Left lung (tissue), 14 donors: ENCODE data around the gene GRIK2. TPM values are rescaled to one million over a fixed set of nuclear protein-coding genes. Genes with fewer than 3 reads are reported as not detected.
"Not testable (repeated sequence)": the region's sequence is repeated elsewhere in the genome, so short reads cannot be mapped to it uniquely, and the experiment has no call there.

Experiments
- ATAC-seq: fragments of 200-7000 bp; cut with Tn5 transposase; one replicate; pipeline ENCODE4 v1.9.1; 2020; ENCODE audit warnings: moderate library complexity
- DNase-seq, 4 donors: peaks; one replicate each; pipeline ENCODE4 v3.0.0-alpha.2; 2013 to 2020
- H3K27ac ChIP-seq, 2 donors: fragments of 200-600 bp; sonication (generic) in 1 of 2; one replicate each; pipeline versions ENCODE4 v1.5.0 to v1.8.0; 2020 to 2021
- H3K27me3 ChIP-seq, 2 donors: fragments of 200-600 bp; sonication (generic) in 1 of 2; one replicate each; pipeline versions ENCODE4 v1.5.0 to v1.8.0; 2020 to 2021
- H3K36me3 ChIP-seq, 2 donors: fragments of 200-600 bp; sonication (generic) in 1 of 2; one replicate each; pipeline versions ENCODE4 v1.5.0 to v1.8.0; 2020 to 2021
- H3K4me1 ChIP-seq, 2 donors: fragments of 200-600 bp; one replicate each; pipeline ENCODE4 v1.8.0; 2021
- H3K4me3 ChIP-seq, 2 donors: fragments of 200-600 bp; sonication (generic) in 1 of 2; one replicate each; pipeline versions ENCODE4 v1.5.0 to v1.8.0; 2020 to 2021; ENCODE audit warnings: mild to moderate bottlenecking in 1 of 2
- H3K9me3 ChIP-seq, 2 donors: fragments of 200-600 bp; sonication (generic) in 1 of 2; one replicate each; pipeline versions ENCODE4 v1.5.0 to v1.8.0; 2020 to 2021
- intact Hi-C, 2 donors: fragments of 100-400 bp; cut with DNase I; formaldehyde crosslinking; loops; one replicate each; pipeline versions ENCODE4 v1.11.2 to v1.14.2; 2022
- long read RNA-seq, 12 donors: library from polyadenylated mRNA in 2 of 12; unstranded in 2 of 12; transcript quantifications; one replicate each; pipeline ENCODE4 v2.0.0 and lab custom pipeline, GENCODE V29; 2019 to 2026
- polyA plus RNA-seq, 6 donors: library from polyadenylated mRNA; unstranded; fragments of 120-200 nt; gene quantifications; one replicate each; pipeline ENCODE4 v1.2.1, GENCODE V29; 2013; ENCODE audit not compliant: insufficient read length in 6 of 6
- total RNA-seq, 2 donors: library from RNA; stranded (reverse); fragmentation: NEBNext Ultra II Directional; extraction: Animal tissue kit (Norgen Biotek cat#: 25700); gene quantifications; one replicate each; pipeline ENCODE4 v1.2.1, GENCODE V29; 2021
- TF ChIP-seq, protein P1 (sequence below), 2 donors: fragments of 200-600 bp; sonication (generic) in 1 of 2; IDR thresholded peaks; one replicate each; pipeline versions ENCODE4 v1.5.0 to v1.8.0; 2021; ENCODE audit warnings: antibody characterized with exemption in 2 of 2
- donor health status: DM: no; HTN: yes; CAD: no.
- donor health status: DM: no; HTN: no; CAD: no.

The GRIK2 gene
- total RNA-seq (under 1 TPM; 0.24 to 0.58 TPM), polyA plus RNA-seq (under 1 TPM; 0.56 to 0.98 (median 0.68) TPM)
- long read RNA-seq, donor 1: 0 reads
- long read RNA-seq, donor 2: 0 reads
- long read RNA-seq, donor 3: 0 reads
- long read RNA-seq, donor 4: 0 reads
- long read RNA-seq, donor 5: 0 reads
- long read RNA-seq, donor 6: 0 reads
- long read RNA-seq, donor 7: 0 reads
- long read RNA-seq, donor 8: 0 reads
- long read RNA-seq, donor 9: 0 reads
- long read RNA-seq, donor 10: 0 reads
- long read RNA-seq, donor 11, full-length matches to known transcripts: 5 of 10 reads
- long read RNA-seq, donor 11, partial matches to known transcripts: 0 of 10 reads
- long read RNA-seq, donor 11, other reads (novel, unspliced or antisense): 5 of 10 reads
- long read RNA-seq, donor 12: 0 reads

GRCh38 chr6:101393251-101393828, at the start of gene GRIK2:
Gene GRIK2, plus strand, starts transcription at chr6:101393708.
- TF ChIP-seq, protein P1, sequence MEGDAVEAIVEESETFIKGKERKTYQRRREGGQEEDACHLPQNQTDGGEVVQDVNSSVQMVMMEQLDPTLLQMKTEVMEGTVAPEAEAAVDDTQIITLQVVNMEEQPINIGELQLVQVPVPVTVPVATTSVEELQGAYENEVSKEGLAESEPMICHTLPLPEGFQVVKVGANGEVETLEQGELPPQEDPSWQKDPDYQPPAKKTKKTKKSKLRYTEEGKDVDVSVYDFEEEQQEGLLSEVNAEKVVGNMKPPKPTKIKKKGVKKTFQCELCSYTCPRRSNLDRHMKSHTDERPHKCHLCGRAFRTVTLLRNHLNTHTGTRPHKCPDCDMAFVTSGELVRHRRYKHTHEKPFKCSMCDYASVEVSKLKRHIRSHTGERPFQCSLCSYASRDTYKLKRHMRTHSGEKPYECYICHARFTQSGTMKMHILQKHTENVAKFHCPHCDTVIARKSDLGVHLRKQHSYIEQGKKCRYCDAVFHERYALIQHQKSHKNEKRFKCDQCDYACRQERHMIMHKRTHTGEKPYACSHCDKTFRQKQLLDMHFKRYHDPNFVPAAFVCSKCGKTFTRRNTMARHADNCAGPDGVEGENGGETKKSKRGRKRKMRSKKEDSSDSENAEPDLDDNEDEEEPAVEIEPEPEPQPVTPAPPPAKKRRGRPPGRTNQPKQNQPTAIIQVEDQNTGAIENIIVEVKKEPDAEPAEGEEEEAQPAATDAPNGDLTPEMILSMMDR (IDR thresholded peaks at IDR 0.05): no peak
- no peaks in the 10 kb centered on the region for H3K9me3 ChIP-seq
- peaks cover 0 to 4% of the 10 kb centered on the region in 2 donors for H3K4me1 ChIP-seq
- intact Hi-C loops: no loop called here
- H3K4me3 ChIP-seq: peak within 1 kb of the TSS; percentile 3 to 23
- no peaks in the 10 kb centered on the region for H3K36me3 ChIP-seq
- peak; percentile 91 for ATAC-seq
- no peak within 1 kb of the TSS for H3K27ac ChIP-seq
- peaks cover 37 to 73% of the 10 kb centered on the region in 2 donors for H3K27me3 ChIP-seq
- peak in 3 of 4 donors; percentile 30 to 77 (median 32) for DNase-seq

- no peak for ATAC-seq
- H3K4me3 ChIP-seq: no peak overlapping the region
- no peak overlapping the region for H3K27ac ChIP-seq
- no peaks in the 10 kb centered on the region for H3K27me3 ChIP-seq
- no peak for DNase-seq
- no peaks in the 10 kb centered on the region for H3K4me1 ChIP-seq
- intact Hi-C loops: no loop called here
- TF ChIP-seq, protein P1 (IDR thresholded peaks at IDR 0.05): no peak
- H3K36me3 ChIP-seq: no peaks in the 10 kb centered on the region
- no peaks in the 10 kb centered on the region for H3K9me3 ChIP-seq
These were observed 48.6 kb upstream of the GRIK2 start for GRCh38 chr6:101344885-101345284.

GRCh38 chr6:101348816-101349215, 44.7 kb upstream of the GRIK2 start:
- H3K27me3 ChIP-seq: no peaks in the 10 kb centered on the region
- no peak overlapping the region for H3K4me3 ChIP-seq
- no peak overlapping the region for H3K27ac ChIP-seq
- no peaks in the 10 kb centered on the region for H3K36me3 ChIP-seq
- ATAC-seq: no peak
- TF ChIP-seq, protein P1 (IDR thresholded peaks at IDR 0.05): no peak
- no peaks in the 10 kb centered on the region for H3K9me3 ChIP-seq
- intact Hi-C loops: no loop called here
- DNase-seq: no peak
- no peaks in the 10 kb centered on the region for H3K4me1 ChIP-seq

- H3K4me3 ChIP-seq, H3K4me1 ChIP-seq, ATAC-seq, H3K27ac ChIP-seq, DNase-seq, H3K36me3 ChIP-seq, H3K27me3 ChIP-seq, intact Hi-C loops, H3K9me3 ChIP-seq: not testable (repeated sequence)
These were observed 42.9 kb upstream of the GRIK2 start for GRCh38 chr6:101350631-101351030.

DNA sequence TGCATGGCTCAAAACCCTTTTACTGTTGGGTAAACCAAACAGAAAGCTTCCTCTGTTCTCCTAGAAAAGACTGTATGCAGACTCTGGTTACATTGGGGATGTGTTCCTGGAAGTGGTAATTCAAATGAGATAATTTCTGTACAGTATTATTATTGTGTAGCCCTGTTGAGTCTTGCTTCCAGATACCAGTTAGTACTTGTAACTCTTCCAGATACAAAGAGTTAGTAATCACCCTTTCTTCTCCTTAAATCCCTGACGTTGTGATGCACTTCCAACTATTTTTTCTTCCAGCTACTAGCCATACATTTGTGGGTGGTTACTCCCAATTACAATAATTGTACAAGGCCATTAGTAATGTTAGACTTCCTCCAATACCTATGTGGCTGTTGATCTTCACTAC, 42.3 kb upstream of the GRIK2 start:
- Histone ChIP-seq H3K27ac (no peak overlapping the region), H3K36me3 (no peaks in the 10 kb centered on the region), H3K4me3 (no peak overlapping the region), H3K4me1 (no peaks in the 10 kb centered on the region), H3K27me3 (no peaks in the 10 kb centered on the region), H3K9me3 (no peaks in the 10 kb centered on the region)
- intact Hi-C loops: no loop called here
- ATAC-seq (no peak), DNase-seq (no peak)
- TF ChIP-seq, protein P1 (IDR thresholded peaks at IDR 0.05): no peak
